SK-N-SH (cell line): ENCODE data around the gene NKX1-1. TPM values are rescaled to one million over a fixed set of nuclear protein-coding genes. Genes with fewer than 3 reads are reported as not detected.

Source experiments
- CTCF ChIA-PET: fragments of 300-600, 350-600 bp; formaldehyde crosslinking; extraction: SDS; loops from one replicate; lab custom pipeline; 2021; lab: Yijun Ruan, JAX
- POLR2A ChIA-PET: fragments of 350-600 bp; sonication (Branson Sonifier 250); formaldehyde crosslinking; extraction: SDS; loops from one replicate; lab custom pipeline; 2020; ENCODE audit warnings: antibody characterized with exemption, inconsistent platforms; lab: Yijun Ruan, JAX
- DNase-seq: peaks from one replicate; pipeline ENCODE4 v3.0.0; 2012
- H2AFZ ChIP-seq: fragments of 200-600 bp; sonication (generic); 2 replicates; pipeline ENCODE4 v1.8.1; 2016; ENCODE audit warnings: antibody characterized with exemption, mild to moderate bottlenecking, low read depth
- H3F3A ChIP-seq: fragments of 200-600 bp; sonication (generic); replicated peaks from 2 replicates; pipeline ENCODE3; 2016; ENCODE audit warnings: antibody characterized with exemption, mild to moderate bottlenecking; ENCODE audit not compliant: insufficient read depth
- H3K27ac ChIP-seq, 2 experiments: fragments of 200-500 bp in 1 of 2; fragments of 200-600 bp in 1 of 2; sonication (Bioruptor generic) in 1 of 2; sonication (generic), shearing (Covaris generic) in 1 of 2; 2 replicates each; pipeline versions ENCODE4 v1.5.1 to v1.6.1; 2014 to 2016; ENCODE audit warnings: low read depth in 2 of 2, inconsistent platforms in 1 of 2, low read length in 1 of 2, mild to moderate bottlenecking in 1 of 2, mixed read lengths in 1 of 2
- H3K27me3 ChIP-seq: fragments of 200-600 bp; sonication (generic), shearing (Covaris generic); 2 replicates; pipeline ENCODE4 v1.6.1; 2016; ENCODE audit warnings: mixed run types; ENCODE audit not compliant: insufficient read depth
- H3K36me3 ChIP-seq, 2 experiments: fragments of 200-500 bp in 1 of 2; fragments of 200-600 bp in 1 of 2; sonication (Bioruptor generic) in 1 of 2; sonication (generic) in 1 of 2; replicated peaks in 1 of 2; 2 replicates each; pipeline versions ENCODE3 to v1.5.1; 2014 to 2016; ENCODE audit warnings: low read length in 1 of 2, mild to moderate bottlenecking in 1 of 2; ENCODE audit not compliant: insufficient read depth in 2 of 2, control insufficient read depth in 1 of 2
- H3K4me1 ChIP-seq, 2 experiments: fragments of 200-500 bp in 1 of 2; fragments of 200-600 bp in 1 of 2; sonication (Bioruptor generic) in 1 of 2; sonication (generic), shearing (Covaris generic) in 1 of 2; 2 replicates each; pipeline versions ENCODE4 v1.5.1 to v1.6.1; 2014 to 2016; ENCODE audit warnings: low read depth in 1 of 2, low read length in 1 of 2, mixed run types in 1 of 2; ENCODE audit not compliant: insufficient read depth in 2 of 2, control insufficient read depth in 1 of 2
- H3K4me2 ChIP-seq: fragments of 200-600 bp; sonication (generic), shearing (Covaris generic); 2 replicates; pipeline ENCODE4 v1.6.1; 2017; ENCODE audit warnings: mixed run types
- H3K4me3 ChIP-seq, 2 experiments: fragments of 200-500 bp in 1 of 2; fragments of 200-600 bp in 1 of 2; sonication (Bioruptor generic) in 1 of 2; sonication (generic), shearing (Covaris generic) in 1 of 2; 2 replicates each; pipeline versions ENCODE4 v1.5.1 to v1.8.1; 2014 to 2016; ENCODE audit warnings: low read depth in 2 of 2, inconsistent platforms in 1 of 2, low read length in 1 of 2, mild to moderate bottlenecking in 1 of 2, mixed read lengths in 1 of 2, moderate library complexity in 1 of 2
- H3K79me2 ChIP-seq: fragments of 200-600 bp; sonication (generic); 2 replicates; pipeline ENCODE4 v1.8.1; 2017; ENCODE audit warnings: mild to moderate bottlenecking; ENCODE audit not compliant: insufficient read depth
- H3K9ac ChIP-seq: fragments of 200-600 bp; sonication (generic); 2 replicates; pipeline ENCODE4 v1.6.1; 2017; ENCODE audit warnings: mixed run types
- H3K9me2 ChIP-seq: fragments of 200-600 bp; sonication (generic); 2 replicates; pipeline ENCODE4 v1.6.1; 2017; ENCODE audit warnings: mixed run types
- H3K9me3 ChIP-seq: fragments of 200-600 bp; sonication (generic); 2 replicates; pipeline ENCODE4 v1.6.1; 2017; ENCODE audit warnings: mixed run types, mild to moderate bottlenecking, moderate library complexity
- H4K20me1 ChIP-seq: fragments of 200-600 bp; sonication (generic); 2 replicates; pipeline ENCODE4 v1.6.1; 2017; ENCODE audit warnings: mild to moderate bottlenecking, mixed run types; ENCODE audit not compliant: insufficient read depth
- FOXJ3 ChIP-seq: sonication (generic); formaldehyde crosslinking; IDR thresholded peaks from 2 replicates; pipeline ENCODE4 v1.5.1; 2020; ENCODE audit warnings: mild to moderate bottlenecking, missing genetic modification reagents
- MEF2A ChIP-seq: IDR thresholded peaks from 2 replicates; pipeline ENCODE4 v1.4.0; 2012; ENCODE audit warnings: low read depth, borderline replicate concordance
- NRF1 ChIP-seq: IDR thresholded peaks from 2 replicates; pipeline ENCODE4 v1.6.1; 2012; ENCODE audit warnings: low read depth, mild to moderate bottlenecking, low read length
- SMC3 ChIP-seq: IDR thresholded peaks from 2 replicates; pipeline ENCODE4 v1.6.1; 2012; ENCODE audit warnings: low read depth, low read length, improper control_type of control experiment
- YY1 ChIP-seq: IDR thresholded peaks from 2 replicates; pipeline ENCODE4 v1.4.0; 2012; ENCODE audit warnings: low read depth, mild to moderate bottlenecking
- ZBTB33 ChIP-seq: IDR thresholded peaks from 2 replicates; pipeline ENCODE4 v1.4.0; 2012; ENCODE audit warnings: low read depth, borderline replicate concordance
- WGBS: methylation state at CpG from one replicate; pipeline ENCODE4 v1.1.6; 2017; ENCODE audit warnings: low lambda C conversion rate; 5-methylcytosine and 5-hydroxymethylcytosine counted together
- polyA plus RNA-seq, 3 experiments: library from polyadenylated mRNA; depleted of rRNA; stranded (reverse); fragments of >200 nt; gene quantifications; 2 replicates each; pipeline ENCODE4 v1.2.3, GENCODE V29; 2012
- TF ChIP-seq, protein P1 (sequence below): IDR thresholded peaks from 2 replicates; pipeline ENCODE4 v1.4.0; 2012; ENCODE audit warnings: low read depth, borderline replicate concordance

NKX1-1 gene
- polyA plus RNA-seq, 1 of the 3 experiments (the other 2 are of a cell fraction) = not detected

DNA sequence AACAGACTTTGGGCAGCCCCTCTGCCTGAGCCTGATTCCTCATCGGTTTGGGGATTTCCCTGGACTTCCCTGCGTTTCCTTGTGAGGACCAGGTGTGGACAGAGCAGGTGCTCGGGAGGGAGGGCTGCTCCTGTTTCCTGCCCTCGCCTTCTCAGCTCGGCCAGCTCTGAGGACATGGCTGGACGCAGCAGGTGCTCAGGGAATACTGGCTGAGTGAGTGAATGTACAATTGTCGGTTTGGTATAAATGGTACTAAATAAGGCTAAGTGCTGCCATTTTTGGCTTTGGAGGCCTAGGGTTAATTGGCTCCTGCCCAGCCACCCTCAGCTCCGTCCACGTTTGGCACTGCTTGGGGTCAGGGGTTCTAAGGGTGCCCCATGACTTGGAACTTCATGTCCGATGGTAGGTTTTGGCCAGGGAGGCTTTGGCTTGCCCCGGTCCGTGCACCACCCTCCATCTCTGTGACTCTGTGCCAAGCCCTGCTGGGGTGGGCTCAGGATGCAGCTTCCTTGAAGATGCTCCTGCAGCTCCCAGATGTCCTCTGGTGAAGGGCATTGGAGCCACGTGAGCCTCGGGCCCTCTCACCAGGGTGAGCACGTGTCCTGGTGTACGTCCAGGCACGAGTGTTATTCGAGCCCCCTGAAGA lies 45.0 kb upstream of the NKX1-1 start:
- no peaks in the 10 kb centered on the region for H3K27me3 ChIP-seq
- ChIA-PET CTCF (no interaction called here), POLR2A (no interaction called here)
- no peaks in the 10 kb centered on the region for H3F3A ChIP-seq
- no peaks in the 10 kb centered on the region for H3K9me3 ChIP-seq
- no peaks in the 10 kb centered on the region for H3K4me1 ChIP-seq
- H3K9me2 ChIP-seq = no peaks in the 10 kb centered on the region
- no peaks in the 10 kb centered on the region for H4K20me1 ChIP-seq
- H3K27ac ChIP-seq = no peak overlapping the region
- no peak overlapping the region for H3K4me3 ChIP-seq
- 36% methylated on average over 9 of the region's 18 CpGs for WGBS
- H3K4me2 ChIP-seq = no peak overlapping the region
- no peak overlapping the region for H3K9ac ChIP-seq
- TF ChIP-seq, protein P1, sequence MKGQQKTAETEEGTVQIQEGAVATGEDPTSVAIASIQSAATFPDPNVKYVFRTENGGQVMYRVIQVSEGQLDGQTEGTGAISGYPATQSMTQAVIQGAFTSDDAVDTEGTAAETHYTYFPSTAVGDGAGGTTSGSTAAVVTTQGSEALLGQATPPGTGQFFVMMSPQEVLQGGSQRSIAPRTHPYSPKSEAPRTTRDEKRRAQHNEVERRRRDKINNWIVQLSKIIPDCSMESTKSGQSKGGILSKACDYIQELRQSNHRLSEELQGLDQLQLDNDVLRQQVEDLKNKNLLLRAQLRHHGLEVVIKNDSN = no peak
- TF ChIP-seq MEF2A (no peak), SMC3 (no peak), YY1 (no peak)
- DNase-seq = peak; percentile 7
- H2AFZ ChIP-seq = no peak overlapping the region
- H3K79me2 ChIP-seq = no peaks in the 10 kb centered on the region
- H3K36me3 ChIP-seq = no peaks in the 10 kb centered on the region

GRCh38 chr4:1449833-1450741 lies 43.8 kb upstream of the NKX1-1 start:
- Histone ChIP-seq H3K79me2 (no peaks in the 10 kb centered on the region), H3K9me3 (no peaks in the 10 kb centered on the region), H3K4me3 (no peak overlapping the region), H3K36me3 (no peaks in the 10 kb centered on the region), H3K9me2 (no peaks in the 10 kb centered on the region), H3K4me1 (no peaks in the 10 kb centered on the region), H2AFZ (no peak overlapping the region), H3F3A (no peaks in the 10 kb centered on the region), H4K20me1 (no peaks in the 10 kb centered on the region), H3K4me2 (no peak overlapping the region), H3K9ac (no peak overlapping the region), H3K27me3 (no peaks in the 10 kb centered on the region), H3K27ac (no peak overlapping the region)
- TF ChIP-seq NRF1 (no peak), FOXJ3 (CRISPR knock-in tag) (no peak), ZBTB33 (no peak)
- WGBS = 29% methylated on average over 8 of the region's 32 CpGs
- ChIA-PET POLR2A (no interaction called here), CTCF (interaction anchor here (1.4 kb wide), 1 partner anchor 179 kb away, joined by 3 read pairs; no protein-coding TSS in a partner anchor)
- peak; percentile 29 for DNase-seq
